ENCODE measurements around the gene TCEAL7.

GRCh38 chrX:103361798-103362197 is 31.8 kb downstream of the TCEAL7 start:
- no peak for TF ChIP-seq CTCF (IDR thresholded peaks at IDR 0.05; ENCODE audit: low read depth, low read length, missing input control)
- TF ChIP-seq MAX (IDR thresholded peaks at IDR 0.05), result no peak
- no peak for TF ChIP-seq GABPA (IDR thresholded peaks at IDR 0.05 in 1 of 2, conservative IDR thresholded peaks at IDR 0.05 in 1 of 2)
